Hindlimb muscle (tissue), 1 donor: ENCODE results near the gene NDUFS2. TPM values are rescaled to one million over a fixed set of nuclear protein-coding genes. Genes with fewer than 3 reads are reported as not detected.
"Not testable (repeated sequence)": the region's sequence is repeated elsewhere in the genome, so short reads cannot be mapped to it uniquely, and the experiment has no call there.

Experiments
- DNase-seq: peaks from one replicate; pipeline ENCODE4 v3.0.0-alpha.2; 2013
- polyA plus RNA-seq: library from polyadenylated mRNA; unstranded; fragments of 120-200 nt; gene quantifications from one replicate; pipeline ENCODE4 v1.2.1, GENCODE V29; 2013; ENCODE audit not compliant: insufficient read length

The NDUFS2 gene
- polyA plus RNA-seq, 1 donor, result 144 TPM

- DNase-seq, result not testable (repeated sequence)
Measured at GRCh38 chr1:161255955-161256520, 53.9 kb downstream of the NDUFS2 start.

GRCh38 chr1:161257109-161257508 lies 54.9 kb downstream of the NDUFS2 start:
- DNase-seq, result not testable (repeated sequence)

GRCh38 chr1:161258439-161259344 lies 56.5 kb downstream of the NDUFS2 start, which contains the start of gene PCP4L1:
TSS of gene PCP4L1 (plus strand) at chr1:161258745. CDS start at chr1:161258975, 230 bp downstream.
- no peak for DNase-seq

- no peak for DNase-seq
Measured at GRCh38 chr1:161259345-161259702, 57.2 kb downstream of the NDUFS2 start.

GRCh38 chr1:161259765-161260164 lies 57.6 kb downstream of the NDUFS2 start:
- DNase-seq, result no peak

GRCh38 chr1:161260376-161261260 lies 58.5 kb downstream of the NDUFS2 start:
- no peak for DNase-seq

GRCh38 chr1:161261261-161262235 lies 59.4 kb downstream of the NDUFS2 start:
- no peak for DNase-seq

Other genes starting within 250 kb of the NDUFS2 start
- not detected for gene ITLN2, start 247.6 kb upstream of the NDUFS2 start, polyA plus RNA-seq
- 12.4 TPM for gene F11R, start 181.2 kb upstream of the NDUFS2 start, polyA plus RNA-seq
- 30.0 TPM for gene TSTD1, start 163.4 kb upstream of the NDUFS2 start, polyA plus RNA-seq
- gene USF1, start 156.4 kb upstream of the NDUFS2 start, polyA plus RNA-seq, result 34.8 TPM
- gene ARHGAP30, start 132.5 kb upstream of the NDUFS2 start, polyA plus RNA-seq, result 4.7 TPM
- 0.43 TPM for gene NECTIN4, start 112.8 kb upstream of the NDUFS2 start, polyA plus RNA-seq
- gene KLHDC9, start 104.0 kb upstream of the NDUFS2 start, polyA plus RNA-seq, result 0.86 TPM
- 66.3 TPM for gene PFDN2, start 84.3 kb upstream of the NDUFS2 start, polyA plus RNA-seq
- gene NIT1, start 84.3 kb upstream of the NDUFS2 start, polyA plus RNA-seq, result 30.9 TPM
- gene DEDD, start 69.7 kb upstream of the NDUFS2 start, polyA plus RNA-seq, result 43.2 TPM
- gene UFC1, start 48.4 kb upstream of the NDUFS2 start, polyA plus RNA-seq, result 91.5 TPM
- 28.6 TPM for gene USP21, start 42.9 kb upstream of the NDUFS2 start, polyA plus RNA-seq
- gene PPOX, start 35.9 kb upstream of the NDUFS2 start, polyA plus RNA-seq, result 23.5 TPM
- 26.6 TPM for gene B4GALT3, start 24.9 kb upstream of the NDUFS2 start, polyA plus RNA-seq
- 11.2 TPM for gene ADAMTS4, start 3.3 kb upstream of the NDUFS2 start, polyA plus RNA-seq
- 21.4 TPM for gene FCER1G, start 12.9 kb downstream of the NDUFS2 start, polyA plus RNA-seq
- gene APOA2, start 21.3 kb downstream of the NDUFS2 start, polyA plus RNA-seq, result not detected
- gene TOMM40L, start 23.7 kb downstream of the NDUFS2 start, polyA plus RNA-seq, result 9.0 TPM
- gene NR1I3, start 35.8 kb downstream of the NDUFS2 start, polyA plus RNA-seq, result 1.1 TPM
- gene PCP4L1, start 56.4 kb downstream of the NDUFS2 start, polyA plus RNA-seq, result 0.23 TPM
- gene MPZ, start 107.6 kb downstream of the NDUFS2 start, polyA plus RNA-seq, result 12.0 TPM
- gene SDHC, start 112.0 kb downstream of the NDUFS2 start, polyA plus RNA-seq, result 113 TPM
- gene CFAP126, start 165.5 kb downstream of the NDUFS2 start, polyA plus RNA-seq, result 2.5 TPM